Nephron progenitor cell (in vitro differentiated cells): ENCODE results near the gene MAJIN.

Experiments
- DNase-seq: peaks from one replicate; pipeline ENCODE4 v3.0.0; 2021
- H3K27ac Mint-ChIP-seq: 2 replicates; pipeline ENCODE4 v1.8.0; 2021; ENCODE audit warnings: mild to moderate bottlenecking, moderate library complexity, mixed read lengths
- H3K27me3 Mint-ChIP-seq: 2 replicates; pipeline ENCODE4 v1.8.0; 2021; ENCODE audit warnings: mild to moderate bottlenecking, low read depth, mixed read lengths; ENCODE audit not compliant: poor library complexity
- H3K36me3 Mint-ChIP-seq: 2 replicates; pipeline ENCODE4 v1.8.0; 2021; ENCODE audit warnings: low read depth, mixed read lengths
- H3K4me1 Mint-ChIP-seq: 2 replicates; pipeline ENCODE4 v1.8.0; 2021; ENCODE audit warnings: mixed read lengths
- H3K4me3 Mint-ChIP-seq: 2 replicates; pipeline ENCODE4 v1.8.0; 2021; ENCODE audit warnings: mild to moderate bottlenecking, moderate library complexity, mixed read lengths
- H3K9me3 Mint-ChIP-seq: 2 replicates; pipeline ENCODE4 v1.8.0; 2021; ENCODE audit warnings: mild to moderate bottlenecking, moderate library complexity, mixed read lengths
- CTCF ChIP-seq: fragments of 200-600 bp; sonication (generic); IDR thresholded peaks from 2 replicates; pipeline ENCODE4 v1.5.0; 2021; ENCODE audit warnings: antibody characterized with exemption

The MAJIN gene

DNA sequence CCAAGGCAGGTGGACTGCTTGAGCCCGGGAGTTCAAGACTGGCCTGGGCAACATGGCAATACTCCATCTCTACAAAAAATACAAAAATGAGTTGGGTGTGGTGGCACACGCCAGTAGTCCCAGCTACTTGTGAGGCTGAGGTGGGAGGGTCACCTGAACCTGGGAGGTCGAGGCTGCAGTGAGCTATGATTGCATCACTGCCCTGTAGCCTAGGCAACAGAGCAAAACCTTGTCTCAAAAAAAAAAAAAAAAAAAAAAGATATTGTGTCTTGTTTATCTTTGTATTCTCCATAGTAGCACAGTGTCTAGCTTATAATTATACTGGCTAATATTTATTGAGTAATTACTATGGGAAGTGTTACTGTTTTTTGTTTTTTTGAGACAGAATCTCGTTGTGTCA lies 20.4 kb downstream of the MAJIN start:
- Mint-ChIP-seq H3K27me3 (peaks cover 35% of the 10 kb centered on the region), H3K27ac (no peak overlapping the region), H3K9me3 (no peaks in the 10 kb centered on the region), H3K4me3 (no peak overlapping the region), H3K4me1 (no peaks in the 10 kb centered on the region), H3K36me3 (no peaks in the 10 kb centered on the region)
- TF ChIP-seq CTCF: no peak
- DNase-seq: no peak

- no peak for TF ChIP-seq CTCF
- no peaks in the 10 kb centered on the region for H3K4me1 Mint-ChIP-seq
Measured at GRCh38 chr11:64947208-64947814, 24.6 kb downstream of the MAJIN start.

GRCh38 chr11:64936539-64936938 lies 35.4 kb downstream of the MAJIN start:
- H3K9me3 Mint-ChIP-seq: no peaks in the 10 kb centered on the region
- no peak overlapping the region for H3K4me3 Mint-ChIP-seq
- TF ChIP-seq CTCF: no peak
- no peaks in the 10 kb centered on the region for H3K36me3 Mint-ChIP-seq
- H3K4me1 Mint-ChIP-seq: peaks cover 58% of the 10 kb centered on the region
- peaks cover 33% of the 10 kb centered on the region for H3K27me3 Mint-ChIP-seq
- no peak for DNase-seq
- no peak overlapping the region for H3K27ac Mint-ChIP-seq

More at GRCh38 chr11:64947208-64947814, 24.6 kb downstream of the MAJIN start:
- Mint-ChIP-seq H3K36me3 (no peaks in the 10 kb centered on the region), H3K9me3 (no peaks in the 10 kb centered on the region), H3K4me3 (no peak overlapping the region), H3K27me3 (peaks cover 28% of the 10 kb centered on the region), H3K27ac (no peak overlapping the region)
- DNase-seq: no peak

GRCh38 chr11:64935359-64936081 lies 36.4 kb downstream of the MAJIN start, which contains the start of gene GPHA2:
Gene GPHA2, minus strand, starts transcription at chr11:64935893. Its CDS starts 433 bp downstream, at chr11:64935460.
- Mint-ChIP-seq H3K4me1 (peaks cover 58% of the 10 kb centered on the region), H3K27me3 (peaks cover 28% of the 10 kb centered on the region), H3K9me3 (no peaks in the 10 kb centered on the region), H3K4me3 (peak within 1 kb of the TSS; percentile 73), H3K27ac (peak within 1 kb of the TSS; percentile 82), H3K36me3 (peaks cover 6% of the 10 kb centered on the region)
- TF ChIP-seq CTCF: no peak
- peak; percentile 64 for DNase-seq

- Mint-ChIP-seq H3K36me3 (peaks cover 11% of the 10 kb centered on the region), H3K27ac (peak overlapping the region; percentile 82), H3K4me3 (peak overlapping the region; percentile 32), H3K4me1 (peaks cover 58% of the 10 kb centered on the region), H3K27me3 (peaks cover 24% of the 10 kb centered on the region), H3K9me3 (no peaks in the 10 kb centered on the region)
- peak; percentile 43 for DNase-seq
- no peak for TF ChIP-seq CTCF
Measured at GRCh38 chr11:64934682-64935358, 37.1 kb downstream of the MAJIN start.
